ENCODE measurements around the gene KRTDAP. TPM values are rescaled to one million over a fixed set of nuclear protein-coding genes. Genes with fewer than 3 reads are reported as not detected.

The KRTDAP gene
- total RNA-seq, 2 experiments from 2014 or later: not detected

GRCh38 chr19:35455616-35456201 is 34.6 kb downstream of the KRTDAP start:
- CTCF ChIA-PET: no interaction called here
- Mint-ChIP-seq H3K4me1 (peaks cover 55% of the 10 kb centered on the region), H3K27ac (no peak overlapping the region), H3K9me3 (no peaks in the 10 kb centered on the region), H3K27me3 (peaks cover 19% of the 10 kb centered on the region), H3K36me3 (ENCODE audit: low read depth) (no peaks in the 10 kb centered on the region), H3K4me3 (no peak overlapping the region)
- POLR2A ChIA-PET: no interaction called here
- no peak for DNase-seq

- DNase-seq: no peak
- Mint-ChIP-seq H3K4me3 (no peak overlapping the region), H3K4me1 (peaks cover 56% of the 10 kb centered on the region), H3K27me3 (peaks cover 25% of the 10 kb centered on the region), H3K36me3 (ENCODE audit: low read depth) (no peaks in the 10 kb centered on the region), H3K27ac (no peak overlapping the region), H3K9me3 (no peaks in the 10 kb centered on the region)
- POLR2A ChIA-PET: interaction anchor here (5.0 kb wide), 1 partner anchor 8 kb away, joined by 35 read pairs; no protein-coding TSS in a partner anchor
- CTCF ChIA-PET: no interaction called here
These were observed 35.6 kb downstream of the KRTDAP start for GRCh38 chr19:35454663-35455062.

- ChIA-PET CTCF (interaction anchor here (0.7 to 1.2 kb wide), 3 partner anchors 9 to 64 kb away, joined by 3 to 8 read pairs (median 4); no protein-coding TSS in a partner anchor), POLR2A (interaction anchor here (0.6 to 5.0 kb wide), 3 partner anchors 9 to 47 kb away, joined by 4 to 35 read pairs (median 6); no protein-coding TSS in a partner anchor)
- H3K36me3 Mint-ChIP-seq (ENCODE audit: low read depth): no peaks in the 10 kb centered on the region
- H3K4me1 Mint-ChIP-seq: peaks cover 64% of the 10 kb centered on the region
- no peaks in the 10 kb centered on the region for H3K9me3 Mint-ChIP-seq
- peak; percentile 47 for DNase-seq
- H3K27me3 Mint-ChIP-seq: peaks cover 43% of the 10 kb centered on the region
- peak overlapping the region; percentile 36 for H3K27ac Mint-ChIP-seq
- H3K4me3 Mint-ChIP-seq: no peak overlapping the region
These were observed 38.7 kb downstream of the KRTDAP start for GRCh38 chr19:35451338-35452096.

- H3K4me1 Mint-ChIP-seq: peaks cover 70% of the 10 kb centered on the region
These were observed 40.8 kb downstream of the KRTDAP start for GRCh38 chr19:35449359-35450043.

GRCh38 chr19:35447606-35448469 is 42.4 kb downstream of the KRTDAP start, which contains the start of gene FFAR2:
Gene FFAR2, plus strand, starts transcription at chr19:35448257. Its CDS starts 1,458 bp downstream, at chr19:35449715.
- Mint-ChIP-seq H3K9me3 (no peaks in the 10 kb centered on the region), H3K4me1 (peaks cover 65% of the 10 kb centered on the region), H3K4me3 (no peak within 1 kb of the TSS), H3K27me3 (peaks cover 44% of the 10 kb centered on the region), H3K27ac (no peak within 1 kb of the TSS), H3K36me3 (ENCODE audit: low read depth) (no peaks in the 10 kb centered on the region)
- no peak for DNase-seq
- ChIA-PET CTCF (interaction anchor here (0.6 kb wide), 1 partner anchor 29 kb away, joined by 3 read pairs; no protein-coding TSS in a partner anchor), POLR2A (interaction anchor here (0.8 to 0.9 kb wide), 2 partner anchors 15 kb away, joined by 4 to 5 read pairs; no protein-coding TSS in a partner anchor)

More at GRCh38 chr19:35449359-35450043, 40.8 kb downstream of the KRTDAP start:
- Mint-ChIP-seq H3K36me3 (ENCODE audit: low read depth) (no peaks in the 10 kb centered on the region), H3K27me3 (peaks cover 47% of the 10 kb centered on the region), H3K9me3 (no peaks in the 10 kb centered on the region), H3K27ac (no peak overlapping the region), H3K4me3 (no peak overlapping the region)
- CTCF ChIA-PET: no interaction called here
- POLR2A ChIA-PET: interaction anchor here (1.0 kb wide), 1 partner anchor 13 kb away, joined by 3 read pairs; no protein-coding TSS in a partner anchor
- no peak for DNase-seq

GRCh38 chr19:35445826-35446593 is 44.3 kb downstream of the KRTDAP start:
- H3K36me3 Mint-ChIP-seq (ENCODE audit: low read depth): no peaks in the 10 kb centered on the region
- POLR2A ChIA-PET: interaction anchor here (1.0 to 1.1 kb wide), 2 partner anchors 11 to 17 kb away, joined by 3 to 5 read pairs; no protein-coding TSS in a partner anchor
- CTCF ChIA-PET: no interaction called here
- H3K4me1 Mint-ChIP-seq: peaks cover 51% of the 10 kb centered on the region
- H3K27me3 Mint-ChIP-seq: peaks cover 46% of the 10 kb centered on the region
- no peaks in the 10 kb centered on the region for H3K9me3 Mint-ChIP-seq
- H3K4me3 Mint-ChIP-seq: no peak overlapping the region
- H3K27ac Mint-ChIP-seq: no peak overlapping the region
- DNase-seq: peak; percentile 52

- ChIA-PET CTCF (no interaction called here), POLR2A (no interaction called here)
- no peak for DNase-seq
These were observed 45.5 kb downstream of the KRTDAP start for GRCh38 chr19:35444735-35445134.

GRCh38 chr19:35442091-35442490 is 48.2 kb downstream of the KRTDAP start:
- H3K27ac Mint-ChIP-seq: no peak overlapping the region
- peaks cover 30% of the 10 kb centered on the region for H3K4me1 Mint-ChIP-seq
- no peaks in the 10 kb centered on the region for H3K9me3 Mint-ChIP-seq
- no peak overlapping the region for H3K4me3 Mint-ChIP-seq
- peaks cover 39% of the 10 kb centered on the region for H3K27me3 Mint-ChIP-seq
- no peak for DNase-seq
- CTCF ChIA-PET: no interaction called here
- POLR2A ChIA-PET: interaction anchor here (1.1 kb wide), 1 partner anchor 21 kb away, joined by 3 read pairs; no protein-coding TSS in a partner anchor
- no peaks in the 10 kb centered on the region for H3K36me3 Mint-ChIP-seq (ENCODE audit: low read depth)

More at GRCh38 chr19:35444735-35445134, 45.5 kb downstream of the KRTDAP start:
- H3K9me3 Mint-ChIP-seq: no peaks in the 10 kb centered on the region
- no peaks in the 10 kb centered on the region for H3K36me3 Mint-ChIP-seq (ENCODE audit: low read depth)
- H3K27me3 Mint-ChIP-seq: peaks cover 45% of the 10 kb centered on the region
- H3K4me3 Mint-ChIP-seq: no peak overlapping the region
- H3K4me1 Mint-ChIP-seq: peaks cover 41% of the 10 kb centered on the region
- no peak overlapping the region for H3K27ac Mint-ChIP-seq

GRCh38 chr19:35439921-35440320 is 50.3 kb downstream of the KRTDAP start:
- peaks cover 25% of the 10 kb centered on the region for H3K27me3 Mint-ChIP-seq
- CTCF ChIA-PET: no interaction called here
- POLR2A ChIA-PET: interaction anchor here (3.2 kb wide), 1 partner anchor 22 kb away, joined by 10 read pairs; no protein-coding TSS in a partner anchor
- H3K36me3 Mint-ChIP-seq (ENCODE audit: low read depth): no peaks in the 10 kb centered on the region
- no peak overlapping the region for H3K27ac Mint-ChIP-seq
- H3K4me1 Mint-ChIP-seq: peaks cover 25% of the 10 kb centered on the region
- DNase-seq: no peak
- no peak overlapping the region for H3K4me3 Mint-ChIP-seq
- no peaks in the 10 kb centered on the region for H3K9me3 Mint-ChIP-seq

GRCh38 chr19:35438527-35438926 is 51.7 kb downstream of the KRTDAP start:
- H3K9me3 Mint-ChIP-seq: no peaks in the 10 kb centered on the region
- H3K4me1 Mint-ChIP-seq: peaks cover 20% of the 10 kb centered on the region
- ChIA-PET CTCF (no interaction called here), POLR2A (interaction anchor here (3.2 kb wide), 1 partner anchor 24 kb away, joined by 10 read pairs; no protein-coding TSS in a partner anchor)
- DNase-seq: no peak
- peaks cover 24% of the 10 kb centered on the region for H3K27me3 Mint-ChIP-seq
- H3K4me3 Mint-ChIP-seq: no peak overlapping the region
- H3K36me3 Mint-ChIP-seq (ENCODE audit: low read depth): no peaks in the 10 kb centered on the region
- H3K27ac Mint-ChIP-seq: no peak overlapping the region

GRCh38 chr19:35438096-35438495 is 52.2 kb downstream of the KRTDAP start:
- Mint-ChIP-seq H3K9me3 (no peaks in the 10 kb centered on the region), H3K4me1 (peaks cover 20% of the 10 kb centered on the region), H3K27me3 (peaks cover 27% of the 10 kb centered on the region), H3K4me3 (no peak overlapping the region), H3K27ac (no peak overlapping the region), H3K36me3 (ENCODE audit: low read depth) (no peaks in the 10 kb centered on the region)
- ChIA-PET CTCF (no interaction called here), POLR2A (interaction anchor here (3.2 kb wide), 1 partner anchor 24 kb away, joined by 10 read pairs; no protein-coding TSS in a partner anchor)
- no peak for DNase-seq
